Osteoblast (primary cell): ENCODE data around the gene PSPN. TPM values are rescaled to one million over a fixed set of nuclear protein-coding genes. Genes with fewer than 3 reads are reported as not detected.
"Not testable (repeated sequence)": the region's sequence is repeated elsewhere in the genome, so short reads cannot be mapped to it uniquely, and the experiment has no call there.

Experiments used
- DNase-seq: peaks from one replicate; pipeline ENCODE4 v3.0.0; 2011; ENCODE audit warnings: low spot score, mixed read lengths; ENCODE audit not compliant: insufficient read length; ENCODE audit errors: missing footprints
- H2AFZ ChIP-seq: 2 replicates; pipeline ENCODE4 v1.6.0; 2011; ENCODE audit warnings: mild to moderate bottlenecking, low read length
- H3K27ac ChIP-seq: 2 replicates; pipeline ENCODE4 v1.5.1; 2011; ENCODE audit warnings: mild to moderate bottlenecking, low read depth, low read length, moderate library complexity
- H3K27me3 ChIP-seq: 2 replicates; pipeline ENCODE4 v1.6.0; 2012; ENCODE audit warnings: mild to moderate bottlenecking, control low read depth, inconsistent platforms, low read length, moderate library complexity; ENCODE audit not compliant: insufficient read depth
- H3K36me3 ChIP-seq: 2 replicates; pipeline ENCODE4 v1.5.1; 2011; ENCODE audit warnings: mild to moderate bottlenecking, low read length, control low read depth, moderate library complexity; ENCODE audit not compliant: insufficient read depth
- H3K4me1 ChIP-seq: 2 replicates; pipeline ENCODE4 v1.5.1; 2011; ENCODE audit warnings: mild to moderate bottlenecking, low read length, control low read depth, moderate library complexity; ENCODE audit not compliant: insufficient read depth
- H3K4me2 ChIP-seq: 2 replicates; pipeline ENCODE4 v1.6.0; 2011; ENCODE audit warnings: mild to moderate bottlenecking, low read length; ENCODE audit not compliant: insufficient read depth
- H3K4me3 ChIP-seq: fragments of 200-600 bp; sonication (generic); 3 replicates; pipeline ENCODE4 v1.5.1; 2012; ENCODE audit warnings: mild to moderate bottlenecking, low read length, inconsistent platforms; ENCODE audit not compliant: insufficient read depth
- H3K79me2 ChIP-seq: 2 replicates; pipeline ENCODE4 v1.6.0; 2012; ENCODE audit warnings: mild to moderate bottlenecking, low read length, control low read depth, inconsistent platforms; ENCODE audit not compliant: insufficient read depth
- H3K9me3 ChIP-seq: 2 replicates; pipeline ENCODE4 v1.5.1; 2011; ENCODE audit warnings: low read depth, low read length, control low read depth
- H4K20me1 ChIP-seq: 2 replicates; pipeline ENCODE4 v1.6.0; 2012; ENCODE audit warnings: mild to moderate bottlenecking, low read length, control low read depth; ENCODE audit not compliant: insufficient read depth
- CTCF ChIP-seq: IDR thresholded peaks from 2 replicates; pipeline ENCODE4 v1.5.1; 2011; ENCODE audit warnings: mild to moderate bottlenecking, low read depth, low read length, moderate library complexity; ENCODE audit errors: extremely low read depth
- total RNA-seq: library from RNA; depleted of rRNA; stranded (reverse); fragments of >200 nt; gene quantifications from 2 replicates; pipeline ENCODE4 v1.2.3, GENCODE V29; 2012

Gene PSPN
- total RNA-seq, 1 donor: 1.1 TPM

- H3K9me3 ChIP-seq: no peaks in the 10 kb centered on the region
- peak overlapping the region; percentile 80 for H2AFZ ChIP-seq
- no peak overlapping the region for H3K4me3 ChIP-seq
- DNase-seq: peak; percentile 72
- H3K27ac ChIP-seq: no peak overlapping the region
- TF ChIP-seq CTCF: no peak
- H3K79me2 ChIP-seq: no peaks in the 10 kb centered on the region
- no peaks in the 10 kb centered on the region for H3K27me3 ChIP-seq
- H3K4me2 ChIP-seq: peak overlapping the region; percentile 36
- no peaks in the 10 kb centered on the region for H3K4me1 ChIP-seq
- H3K36me3 ChIP-seq: no peaks in the 10 kb centered on the region
- H4K20me1 ChIP-seq: no peaks in the 10 kb centered on the region
Observed at GRCh38 chr19:6402837-6403608, 27.3 kb upstream of the PSPN start.

GRCh38 chr19:6402058-6402457 lies 26.3 kb upstream of the PSPN start:
- H2AFZ ChIP-seq: no peak overlapping the region
- no peak overlapping the region for H3K27ac ChIP-seq
- DNase-seq: no peak
- TF ChIP-seq CTCF: no peak
- no peaks in the 10 kb centered on the region for H3K36me3 ChIP-seq
- H3K79me2 ChIP-seq: no peaks in the 10 kb centered on the region
- H3K4me3 ChIP-seq: no peak overlapping the region
- H3K4me1 ChIP-seq: no peaks in the 10 kb centered on the region
- H3K4me2 ChIP-seq: no peak overlapping the region
- no peaks in the 10 kb centered on the region for H3K27me3 ChIP-seq
- no peaks in the 10 kb centered on the region for H3K9me3 ChIP-seq
- H4K20me1 ChIP-seq: no peaks in the 10 kb centered on the region

GRCh38 chr19:6400062-6400944 lies 24.6 kb upstream of the PSPN start:
- not testable (repeated sequence) for H3K4me2 ChIP-seq, H3K36me3 ChIP-seq, H3K4me3 ChIP-seq, H4K20me1 ChIP-seq, H2AFZ ChIP-seq, H3K4me1 ChIP-seq, H3K79me2 ChIP-seq, H3K27me3 ChIP-seq, DNase-seq, H3K27ac ChIP-seq, H3K9me3 ChIP-seq

GRCh38 chr19:6396305-6396704 lies 20.6 kb upstream of the PSPN start:
- TF ChIP-seq CTCF: no peak
- Histone ChIP-seq H3K4me2 (no peak overlapping the region), H4K20me1 (no peaks in the 10 kb centered on the region), H3K4me3 (no peak overlapping the region), H3K9me3 (no peaks in the 10 kb centered on the region), H3K36me3 (peaks cover 5% of the 10 kb centered on the region), H3K27me3 (no peaks in the 10 kb centered on the region), H3K4me1 (peaks cover 10% of the 10 kb centered on the region), H3K79me2 (peaks cover 17% of the 10 kb centered on the region), H3K27ac (no peak overlapping the region), H2AFZ (no peak overlapping the region)
- no peak for DNase-seq
